Stimulated activated CD4-positive, alpha-beta T cell treated with anti-CD3 and anti-CD28 coated beads, Interleukin-1b, Interleukin-23, amount 100 ng/mL, for 4 hours (primary cell): ENCODE results near the gene CTIF.
"Not testable (repeated sequence)": the region's sequence is repeated elsewhere in the genome, so short reads cannot be mapped to it uniquely, and the experiment has no call there.

Experiments
- DNase-seq, 2 donors: peaks; one replicate each; pipeline ENCODE4 v3.0.0-alpha.2; 2020; ENCODE audit warnings: low read depth in 2 of 2

Gene CTIF

GRCh38 chr18:48868468-48869466, 329.9 kb downstream of the CTIF start:
- peak; percentile 8 to 20 for DNase-seq

- no peak for DNase-seq
These were observed 330.8 kb downstream of the CTIF start for GRCh38 chr18:48869591-48869990.

GRCh38 chr18:48870926-48871325, 332.1 kb downstream of the CTIF start:
- DNase-seq = not testable (repeated sequence)

- no peak for DNase-seq
These were observed 332.7 kb downstream of the CTIF start for GRCh38 chr18:48871391-48872166.

- DNase-seq = no peak
These were observed 333.7 kb downstream of the CTIF start for GRCh38 chr18:48872234-48873145.

- no peak for DNase-seq
These were observed 335.4 kb downstream of the CTIF start for GRCh38 chr18:48874233-48874632.

GRCh38 chr18:48874701-48875162, 335.9 kb downstream of the CTIF start:
- no peak for DNase-seq

- DNase-seq = no peak
These were observed 336.6 kb downstream of the CTIF start for GRCh38 chr18:48875314-48875941.

GRCh38 chr18:48875942-48876511, 337.2 kb downstream of the CTIF start:
- DNase-seq = no peak

GRCh38 chr18:48876590-48876989, 337.8 kb downstream of the CTIF start:
- DNase-seq = no peak

- DNase-seq = no peak
These were observed 339.1 kb downstream of the CTIF start for GRCh38 chr18:48877941-48878340.

GRCh38 chr18:48878471-48878870, 339.6 kb downstream of the CTIF start:
- no peak for DNase-seq

- no peak for DNase-seq
These were observed 340.2 kb downstream of the CTIF start for GRCh38 chr18:48879008-48879431.

- DNase-seq = no peak
These were observed 342.1 kb downstream of the CTIF start for GRCh38 chr18:48880931-48881330.

GRCh38 chr18:48882379-48882778, 343.5 kb downstream of the CTIF start:
- no peak for DNase-seq

GRCh38 chr18:48884306-48884705, 345.5 kb downstream of the CTIF start:
- DNase-seq = no peak

GRCh38 chr18:48884771-48885170, 345.9 kb downstream of the CTIF start:
- DNase-seq = no peak

GRCh38 chr18:48885266-48885923, 346.6 kb downstream of the CTIF start:
- no peak for DNase-seq

GRCh38 chr18:48885924-48886400, 347.1 kb downstream of the CTIF start:
- DNase-seq = no peak
